ENCODE data around the gene AFF3.

The AFF3 gene

DNA sequence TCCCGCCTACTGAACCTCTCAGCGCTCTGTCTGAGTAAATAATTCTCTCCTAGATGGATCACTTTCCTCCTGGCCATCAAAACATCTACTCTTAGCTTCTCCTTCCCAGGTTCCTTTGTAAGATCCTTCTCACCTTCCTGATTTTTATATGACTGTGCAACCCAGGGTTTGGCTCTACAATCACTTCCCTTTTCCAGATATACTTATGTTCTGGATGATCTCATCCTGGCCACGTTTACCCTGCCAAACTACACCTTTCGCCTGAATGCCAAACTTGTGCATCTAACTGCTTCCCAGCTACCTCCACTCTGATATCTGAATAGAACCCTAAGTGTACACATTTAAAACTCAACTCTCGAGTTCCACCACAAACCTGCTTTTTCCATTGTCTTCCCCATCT lies 362.1 kb downstream of the AFF3 start:
- TF ChIP-seq CTCF (IDR thresholded peaks at IDR 0.05): no peak

- TF ChIP-seq CTCF (IDR thresholded peaks at IDR 0.05): no peak
These were observed 363.1 kb downstream of the AFF3 start for GRCh38 chr2:99779276-99779675.

- no peak for TF ChIP-seq CTCF (IDR thresholded peaks at IDR 0.05)
These were observed 364.6 kb downstream of the AFF3 start for GRCh38 chr2:99777656-99778290.

DNA sequence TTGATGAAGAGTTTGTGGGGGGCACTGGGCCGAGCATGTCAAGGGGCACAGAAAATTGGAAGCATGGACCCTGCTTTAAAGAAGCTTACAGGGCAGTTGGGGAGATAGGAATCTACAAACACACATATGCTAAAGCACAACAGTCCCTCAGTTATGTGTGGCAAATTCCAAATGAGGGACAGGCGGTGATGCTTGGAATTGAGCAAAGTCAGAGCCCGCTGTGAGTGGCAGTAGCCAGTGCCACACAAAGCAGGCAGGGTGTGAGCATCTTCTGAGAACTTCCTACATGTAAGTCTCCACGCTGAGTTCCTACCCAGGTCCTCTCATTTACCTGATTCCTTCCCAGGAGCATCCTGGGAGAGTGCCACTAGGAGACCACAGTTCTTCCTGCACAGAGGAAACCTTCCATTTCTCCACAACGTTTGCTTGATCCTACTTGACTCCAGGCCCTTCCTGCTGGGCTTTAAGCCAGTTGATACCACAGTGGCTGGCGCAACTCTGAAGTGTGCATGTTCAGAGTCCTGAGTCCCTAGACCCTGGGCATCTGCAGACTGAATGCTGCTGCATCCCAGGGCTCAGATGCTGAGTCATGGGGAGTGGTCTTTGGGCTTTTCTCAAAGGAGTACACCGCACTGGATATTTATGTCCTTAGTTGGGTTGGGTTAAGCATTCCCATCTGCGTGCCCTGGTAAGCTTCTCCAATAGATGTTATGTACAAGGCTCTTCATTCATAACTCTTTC lies 365.3 kb downstream of the AFF3 start:
- TF ChIP-seq CTCF (IDR thresholded peaks at IDR 0.05): no peak

GRCh38 chr2:99776206-99776905 lies 366.0 kb downstream of the AFF3 start:
- no peak for TF ChIP-seq CTCF (IDR thresholded peaks at IDR 0.05)

- no peak for TF ChIP-seq CTCF (IDR thresholded peaks at IDR 0.05)
These were observed 366.8 kb downstream of the AFF3 start for GRCh38 chr2:99775585-99775984.

- TF ChIP-seq CTCF (IDR thresholded peaks at IDR 0.05): no peak
These were observed 369.6 kb downstream of the AFF3 start for GRCh38 chr2:99772591-99773331.

Data from LNCAP (cell line).